NB4 (cell line): ENCODE measurements around the gene KLHL3.

ENCODE experiments used
- DNase-seq: peaks from one replicate; pipeline ENCODE4 v3.0.0; 2010; ENCODE audit warnings: low read depth
- H3K4me3 ChIP-seq: one replicate; pipeline ENCODE4 v1.5.1; 2011; ENCODE audit warnings: mild to moderate bottlenecking, low read depth, low read length, moderate library complexity
- MYC ChIP-seq: IDR thresholded peaks from 2 replicates; pipeline ENCODE4 v1.6.1; 2011; ENCODE audit warnings: low read depth, low read length
- POLR2A ChIP-seq: IDR thresholded peaks from 2 replicates; pipeline ENCODE4 v1.6.1; 2011; ENCODE audit warnings: mild to moderate bottlenecking; ENCODE audit not compliant: insufficient read length; ENCODE audit errors: extremely low read depth
- TF ChIP-seq, protein P1 (sequence below): IDR thresholded peaks from one replicate; pipeline ENCODE4 v1.5.1; 2012; ENCODE audit warnings: low read depth, low read length
- TF ChIP-seq, protein P2 (sequence below): IDR thresholded peaks from 2 replicates; pipeline ENCODE4 v1.6.1; 2011; ENCODE audit warnings: low read depth, low read length

KLHL3 gene

DNA sequence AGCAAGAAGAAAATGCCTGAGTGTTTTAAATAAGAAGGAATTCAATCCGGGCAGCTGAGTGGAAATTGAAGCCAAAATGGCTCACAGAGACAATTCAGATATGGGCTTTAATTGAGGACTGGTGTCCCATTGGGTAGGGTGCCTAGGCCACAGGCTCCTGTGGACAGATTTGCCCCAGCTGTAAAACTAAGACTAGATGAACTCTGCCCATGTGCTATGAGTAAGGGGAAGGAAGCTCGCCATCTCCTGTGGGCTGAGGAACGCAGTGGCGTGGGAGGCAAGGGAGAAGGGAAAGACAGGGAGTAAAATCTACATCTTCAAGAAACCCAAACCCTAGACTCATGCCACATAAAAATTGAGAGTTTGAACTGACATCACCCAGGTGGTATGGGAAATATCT lies 66.1 kb downstream of the KLHL3 start:
- DNase-seq: no peak
- H3K4me3 ChIP-seq: no peak overlapping the region
- TF ChIP-seq MYC: no peak
- TF ChIP-seq, protein P1, sequence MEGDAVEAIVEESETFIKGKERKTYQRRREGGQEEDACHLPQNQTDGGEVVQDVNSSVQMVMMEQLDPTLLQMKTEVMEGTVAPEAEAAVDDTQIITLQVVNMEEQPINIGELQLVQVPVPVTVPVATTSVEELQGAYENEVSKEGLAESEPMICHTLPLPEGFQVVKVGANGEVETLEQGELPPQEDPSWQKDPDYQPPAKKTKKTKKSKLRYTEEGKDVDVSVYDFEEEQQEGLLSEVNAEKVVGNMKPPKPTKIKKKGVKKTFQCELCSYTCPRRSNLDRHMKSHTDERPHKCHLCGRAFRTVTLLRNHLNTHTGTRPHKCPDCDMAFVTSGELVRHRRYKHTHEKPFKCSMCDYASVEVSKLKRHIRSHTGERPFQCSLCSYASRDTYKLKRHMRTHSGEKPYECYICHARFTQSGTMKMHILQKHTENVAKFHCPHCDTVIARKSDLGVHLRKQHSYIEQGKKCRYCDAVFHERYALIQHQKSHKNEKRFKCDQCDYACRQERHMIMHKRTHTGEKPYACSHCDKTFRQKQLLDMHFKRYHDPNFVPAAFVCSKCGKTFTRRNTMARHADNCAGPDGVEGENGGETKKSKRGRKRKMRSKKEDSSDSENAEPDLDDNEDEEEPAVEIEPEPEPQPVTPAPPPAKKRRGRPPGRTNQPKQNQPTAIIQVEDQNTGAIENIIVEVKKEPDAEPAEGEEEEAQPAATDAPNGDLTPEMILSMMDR: no peak
- no peak for TF ChIP-seq POLR2A
- TF ChIP-seq, protein P2, sequence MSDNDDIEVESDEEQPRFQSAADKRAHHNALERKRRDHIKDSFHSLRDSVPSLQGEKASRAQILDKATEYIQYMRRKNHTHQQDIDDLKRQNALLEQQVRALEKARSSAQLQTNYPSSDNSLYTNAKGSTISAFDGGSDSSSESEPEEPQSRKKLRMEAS: no peak

DNA sequence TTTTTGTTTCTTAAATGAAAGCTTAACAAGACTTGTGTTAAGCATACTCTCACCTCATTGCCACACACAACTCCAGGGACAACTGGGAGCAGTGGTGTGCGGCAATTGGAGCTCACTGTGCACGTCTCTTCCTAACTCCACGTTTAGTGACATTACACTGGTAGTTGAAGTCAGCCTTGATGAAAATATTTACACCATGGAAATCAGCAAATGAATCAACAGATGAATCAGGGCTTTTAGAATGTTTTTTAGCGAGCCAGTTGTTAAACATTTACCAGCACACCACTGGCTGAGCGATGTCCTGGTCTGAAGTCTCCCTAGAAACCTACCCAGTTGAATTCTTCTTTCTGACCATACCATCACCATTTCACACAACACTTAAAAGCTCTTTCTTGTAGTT lies 67.3 kb downstream of the KLHL3 start:
- DNase-seq: no peak
- no peak overlapping the region for H3K4me3 ChIP-seq
- TF ChIP-seq, protein P1: no peak
- TF ChIP-seq, protein P2: no peak
- no peak for TF ChIP-seq POLR2A
- TF ChIP-seq MYC: no peak

DNA sequence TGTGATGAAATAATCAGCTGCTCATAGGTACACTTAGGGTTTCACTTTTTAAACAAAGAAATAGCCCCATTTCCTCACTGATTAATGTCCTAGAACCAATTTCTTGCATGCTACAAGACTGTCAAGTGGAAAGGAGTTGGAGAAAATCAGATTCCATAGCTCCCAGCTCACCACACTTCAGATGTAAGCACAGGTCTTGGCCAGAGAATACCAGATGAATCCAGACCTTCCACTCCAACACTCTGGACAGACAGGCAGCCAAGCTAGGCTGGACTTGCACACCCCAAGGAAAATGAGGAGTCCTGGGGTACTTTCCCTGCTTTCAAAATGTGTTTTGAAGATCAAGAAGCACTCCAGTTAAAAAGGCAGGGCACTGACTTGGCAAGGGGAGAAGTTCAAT lies 68.5 kb downstream of the KLHL3 start:
- TF ChIP-seq POLR2A: no peak
- TF ChIP-seq, protein P2: no peak
- TF ChIP-seq, protein P1: no peak
- TF ChIP-seq MYC: no peak

DNA sequence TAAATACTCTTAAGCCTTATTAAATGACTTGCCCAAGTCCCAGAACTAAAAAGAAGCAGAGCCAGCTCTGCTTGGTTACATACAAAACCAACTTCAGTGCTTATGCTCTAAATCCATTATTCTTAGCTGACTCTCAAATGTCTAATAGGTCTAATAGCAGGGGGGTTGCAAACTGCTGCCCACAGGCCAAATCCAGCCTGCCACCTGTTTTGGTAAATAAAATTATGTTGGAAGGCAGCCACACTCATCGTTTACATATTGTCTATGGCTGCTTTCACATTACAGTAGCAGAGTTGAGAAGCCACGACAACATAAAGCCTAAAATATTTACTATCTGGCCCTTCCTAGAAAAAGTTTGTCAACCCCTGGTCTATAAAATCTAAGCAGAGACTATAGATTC lies 69.0 kb downstream of the KLHL3 start:
- TF ChIP-seq MYC: no peak
- no peak for TF ChIP-seq POLR2A
- TF ChIP-seq, protein P2: no peak
- TF ChIP-seq, protein P1: no peak
- no peak overlapping the region for H3K4me3 ChIP-seq
- DNase-seq: no peak

More for the DNA sequence above, 68.5 kb downstream of the KLHL3 start:
- no peak for DNase-seq
- no peak overlapping the region for H3K4me3 ChIP-seq

DNA sequence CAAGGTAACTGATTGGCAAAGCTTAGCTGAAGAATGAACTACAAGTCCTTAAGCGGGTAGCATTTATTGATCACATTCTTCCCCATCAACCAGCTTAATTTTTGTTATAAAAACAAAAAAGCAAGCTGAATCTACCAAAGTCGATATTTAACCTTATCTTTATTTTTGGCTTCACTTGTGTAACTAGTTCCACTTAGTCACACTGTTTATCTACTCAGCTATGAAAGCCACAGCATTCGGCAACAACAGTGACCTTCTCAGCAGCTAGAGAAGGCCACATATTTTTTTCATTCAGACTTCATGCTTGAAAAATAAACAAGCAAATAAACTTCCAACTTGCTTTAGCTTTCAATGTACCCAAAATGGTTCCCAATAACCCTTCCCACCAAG lies 69.4 kb downstream of the KLHL3 start:
- no peak for TF ChIP-seq POLR2A
- no peak for TF ChIP-seq MYC
- TF ChIP-seq, protein P1: no peak
- TF ChIP-seq, protein P2: no peak
- no peak for DNase-seq

DNA sequence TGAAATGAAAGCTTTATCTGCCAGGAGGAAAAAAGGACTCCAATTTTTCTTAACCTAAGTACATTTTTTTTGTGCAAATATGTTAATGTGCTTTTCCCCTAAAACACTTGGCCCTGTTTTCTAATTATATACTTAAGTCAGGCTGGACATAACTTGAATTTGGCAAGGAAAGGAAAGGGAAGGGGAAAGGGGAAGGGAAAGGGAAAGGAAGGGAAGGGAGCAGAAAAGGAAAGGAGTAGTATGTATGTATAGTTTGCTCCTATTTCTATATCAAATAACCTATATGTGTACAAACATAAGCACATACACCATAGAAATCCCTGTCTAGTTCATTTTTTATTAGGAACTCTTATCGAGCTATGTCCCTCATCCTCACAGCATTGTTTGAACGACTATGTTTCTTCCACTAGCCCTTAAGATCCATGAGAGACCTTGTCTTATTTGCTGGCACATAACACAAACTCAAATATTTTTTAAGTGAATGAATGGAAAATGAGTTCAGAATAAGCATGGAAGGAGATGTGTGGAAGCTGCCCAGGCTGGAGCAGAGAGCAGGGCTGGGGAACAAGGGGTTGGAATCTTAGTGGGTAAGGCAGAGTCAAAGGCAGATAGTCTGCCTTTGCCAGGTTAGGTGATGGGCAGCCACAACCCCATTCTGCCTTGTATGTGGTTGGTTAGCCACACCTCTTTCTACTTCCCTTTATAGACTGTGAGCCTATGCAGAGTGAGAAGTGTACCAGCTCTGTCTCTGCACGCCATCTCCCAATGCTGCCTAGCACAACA lies 70.0 kb downstream of the KLHL3 start:
- no peak overlapping the region for H3K4me3 ChIP-seq
- DNase-seq: peak; percentile 47
- TF ChIP-seq, protein P2: no peak
- TF ChIP-seq, protein P1: no peak
- TF ChIP-seq POLR2A (no peak), MYC (no peak)

More for the DNA sequence above, 69.4 kb downstream of the KLHL3 start:
- no peak overlapping the region for H3K4me3 ChIP-seq
